Natural killer cell treated with Interleukin-12 subunit alpha and Interleukin-12 subunit beta and Interleukin-15 and Interleukin-18, amount 100 ng/mL, for 72 hours (primary cell): ENCODE results near the gene TTLL8. TPM values are rescaled to one million over a fixed set of nuclear protein-coding genes. Genes with fewer than 3 reads are reported as not detected.

Experiments
- ATAC-seq, 2 donors: fragments of 150-1000 bp; cut with Tn5 transposase in 1 of 2; sonication (Bioruptor Pico), chemical (Tn5 transposase) in 1 of 2; 2 replicates each; pipeline ENCODE4 v1.10.0; 2021
- DNase-seq: peaks from one replicate; pipeline ENCODE4 v3.0.0; 2022; ENCODE audit warnings: low spot score
- H3K27ac Mint-ChIP-seq, 2 donors: 1 replicate in 1 of 2; 2 replicates in 1 of 2; pipeline ENCODE4 v1.8.0; 2022; ENCODE audit warnings: mixed read lengths in 2 of 2, mild to moderate bottlenecking in 1 of 2, moderate library complexity in 1 of 2
- H3K27me3 Mint-ChIP-seq, 2 donors: 1 replicate in 1 of 2; 2 replicates in 1 of 2; pipeline ENCODE4 v1.8.0; 2022; ENCODE audit warnings: mixed read lengths in 2 of 2
- H3K36me3 Mint-ChIP-seq: one replicate; pipeline ENCODE4 v1.8.0; 2022; ENCODE audit warnings: mixed read lengths
- H3K4me1 Mint-ChIP-seq, 2 donors: 1 replicate in 1 of 2; 2 replicates in 1 of 2; pipeline ENCODE4 v1.8.0; 2022; ENCODE audit warnings: low read depth in 2 of 2, mixed read lengths in 2 of 2, mild to moderate bottlenecking in 1 of 2
- H3K4me3 Mint-ChIP-seq: one replicate; pipeline ENCODE4 v1.8.0; 2022; ENCODE audit warnings: mixed read lengths
- H3K9me3 Mint-ChIP-seq: 2 replicates; pipeline ENCODE4 v1.8.0; 2022; ENCODE audit warnings: mixed read lengths
- total RNA-seq, 2 donors: library from RNA; stranded (reverse); gene quantifications; one replicate each; pipeline ENCODE4 v1.2.3, GENCODE V29; 2022

TTLL8 gene
- total RNA-seq, 2 donors from 2014 or later = not detected

GRCh38 chr22:50035131-50035881 lies 22.8 kb downstream of the TTLL8 start:
- DNase-seq (peak; percentile 47), ATAC-seq (no peak)
- Mint-ChIP-seq H3K27ac (no peak overlapping the region), H3K9me3 (no peaks in the 10 kb centered on the region), H3K36me3 (no peaks in the 10 kb centered on the region), H3K4me3 (no peak overlapping the region), H3K4me1 (peaks cover 0 to 3% of the 10 kb centered on the region in 2 donors), H3K27me3 (no peaks in the 10 kb centered on the region)

GRCh38 chr22:50034126-50035081 lies 23.7 kb downstream of the TTLL8 start:
- H3K27me3 Mint-ChIP-seq = no peaks in the 10 kb centered on the region
- DNase-seq (peak; percentile 60), ATAC-seq (no peak)
- no peaks in the 10 kb centered on the region for H3K9me3 Mint-ChIP-seq
- no peak overlapping the region for H3K27ac Mint-ChIP-seq
- no peak overlapping the region for H3K4me3 Mint-ChIP-seq
- H3K4me1 Mint-ChIP-seq = peaks cover 0 to 3% of the 10 kb centered on the region in 2 donors
- no peaks in the 10 kb centered on the region for H3K36me3 Mint-ChIP-seq

GRCh38 chr22:50032941-50033601 lies 25.0 kb downstream of the TTLL8 start:
- Mint-ChIP-seq H3K27me3 (peaks cover 0 to 2% of the 10 kb centered on the region in 2 donors), H3K4me1 (peaks cover under 1 to 3% of the 10 kb centered on the region in 2 donors), H3K9me3 (no peaks in the 10 kb centered on the region), H3K4me3 (no peak overlapping the region), H3K36me3 (no peaks in the 10 kb centered on the region), H3K27ac (no peak overlapping the region)
- ATAC-seq (no peak), DNase-seq (no peak)

GRCh38 chr22:50032109-50032871 lies 25.8 kb downstream of the TTLL8 start:
- ATAC-seq = no peak
- no peak for DNase-seq
- H3K9me3 Mint-ChIP-seq = no peaks in the 10 kb centered on the region
- peaks cover 4 to 6% of the 10 kb centered on the region in 2 donors for H3K4me1 Mint-ChIP-seq
- no peak overlapping the region for H3K4me3 Mint-ChIP-seq
- no peak overlapping the region for H3K27ac Mint-ChIP-seq
- H3K36me3 Mint-ChIP-seq = no peaks in the 10 kb centered on the region
- H3K27me3 Mint-ChIP-seq = peaks cover 0 to 5% of the 10 kb centered on the region in 2 donors

GRCh38 chr22:50031189-50032091 lies 26.7 kb downstream of the TTLL8 start:
- no peak overlapping the region for H3K4me3 Mint-ChIP-seq
- H3K27me3 Mint-ChIP-seq = peaks cover 0 to 5% of the 10 kb centered on the region in 2 donors
- ATAC-seq (no peak), DNase-seq (no peak)
- H3K36me3 Mint-ChIP-seq = no peaks in the 10 kb centered on the region
- no peaks in the 10 kb centered on the region for H3K9me3 Mint-ChIP-seq
- peaks cover 4 to 6% of the 10 kb centered on the region in 2 donors for H3K4me1 Mint-ChIP-seq
- H3K27ac Mint-ChIP-seq = no peak overlapping the region

GRCh38 chr22:50030297-50031188 lies 27.6 kb downstream of the TTLL8 start:
- ATAC-seq (peak; percentile 88 to 91), DNase-seq (peak; percentile 83)
- Mint-ChIP-seq H3K4me3 (no peak overlapping the region), H3K27me3 (peaks cover 0 to 5% of the 10 kb centered on the region in 2 donors), H3K9me3 (no peaks in the 10 kb centered on the region), H3K36me3 (no peaks in the 10 kb centered on the region), H3K27ac (no peak overlapping the region), H3K4me1 (peaks cover 4 to 6% of the 10 kb centered on the region in 2 donors)

- H3K27me3 Mint-ChIP-seq = peaks cover 0 to 10% of the 10 kb centered on the region in 2 donors
- ATAC-seq (peak; percentile 26 to 50), DNase-seq (peak; percentile 61)
- peaks cover 3 to 4% of the 10 kb centered on the region in 2 donors for H3K4me1 Mint-ChIP-seq
- peak overlapping the region in 1 of 2 donors; percentile 37 for H3K27ac Mint-ChIP-seq
- no peak overlapping the region for H3K4me3 Mint-ChIP-seq
- H3K36me3 Mint-ChIP-seq = no peaks in the 10 kb centered on the region
- no peaks in the 10 kb centered on the region for H3K9me3 Mint-ChIP-seq
These were observed 30.2 kb downstream of the TTLL8 start for GRCh38 chr22:50027639-50028537.

- DNase-seq = no peak
- Mint-ChIP-seq H3K4me1 (peaks cover 3 to 4% of the 10 kb centered on the region in 2 donors), H3K27me3 (peaks cover 0 to 10% of the 10 kb centered on the region in 2 donors), H3K27ac (no peak overlapping the region), H3K9me3 (no peaks in the 10 kb centered on the region), H3K4me3 (no peak overlapping the region), H3K36me3 (no peaks in the 10 kb centered on the region)
- no peak for ATAC-seq
These were observed 32.1 kb downstream of the TTLL8 start for GRCh38 chr22:50025993-50026392.

GRCh38 chr22:50022171-50022819 lies 35.8 kb downstream of the TTLL8 start:
- H3K4me1 Mint-ChIP-seq = peaks cover 0 to 20% of the 10 kb centered on the region in 2 donors
- no peak overlapping the region for H3K27ac Mint-ChIP-seq
- ATAC-seq (no peak), DNase-seq (no peak)
- H3K27me3 Mint-ChIP-seq = peaks cover 0 to 11% of the 10 kb centered on the region in 2 donors
- no peaks in the 10 kb centered on the region for H3K9me3 Mint-ChIP-seq
- H3K36me3 Mint-ChIP-seq = no peaks in the 10 kb centered on the region
- H3K4me3 Mint-ChIP-seq = no peak overlapping the region

GRCh38 chr22:50020606-50021005 lies 37.5 kb downstream of the TTLL8 start:
- Mint-ChIP-seq H3K4me1 (peaks cover 0 to 27% of the 10 kb centered on the region in 2 donors), H3K9me3 (no peaks in the 10 kb centered on the region), H3K27me3 (peaks cover 0 to 11% of the 10 kb centered on the region in 2 donors), H3K27ac (no peak overlapping the region), H3K4me3 (no peak overlapping the region), H3K36me3 (no peaks in the 10 kb centered on the region)
- ATAC-seq (no peak), DNase-seq (no peak)
